GM21723 (cell line): ENCODE measurements around the gene HNRNPUL1.

ENCODE experiments used
- ATAC-seq: cut with Tn5 transposase; IDR thresholded peaks from one replicate; pipeline ENCODE4 v1.9.1; 2021; ENCODE audit warnings: mild to moderate bottlenecking, moderate library complexity; ENCODE audit not compliant: unreplicated experiment

Gene HNRNPUL1

GRCh38 chr19:41233748-41234240 is 30.4 kb upstream of the HNRNPUL1 start:
- ATAC-seq, result no peak

- ATAC-seq, result no peak
Observed at GRCh38 chr19:41234512-41235168, 29.5 kb upstream of the HNRNPUL1 start.

GRCh38 chr19:41235480-41235879 is 28.7 kb upstream of the HNRNPUL1 start:
- no peak for ATAC-seq

- ATAC-seq, result no peak
Observed at GRCh38 chr19:41238244-41238643, 25.9 kb upstream of the HNRNPUL1 start.

GRCh38 chr19:41239363-41239762 is 24.8 kb upstream of the HNRNPUL1 start:
- no peak for ATAC-seq

GRCh38 chr19:41239961-41240574 is 24.1 kb upstream of the HNRNPUL1 start:
- no peak for ATAC-seq

GRCh38 chr19:41241859-41242258 is 22.3 kb upstream of the HNRNPUL1 start:
- no peak for ATAC-seq

GRCh38 chr19:41244117-41244516 is 20.1 kb upstream of the HNRNPUL1 start:
- no peak for ATAC-seq

- ATAC-seq, result no peak
Observed at GRCh38 chr19:41245843-41246242, 18.3 kb upstream of the HNRNPUL1 start.

GRCh38 chr19:41248895-41249294 is 15.3 kb upstream of the HNRNPUL1 start:
- ATAC-seq, result no peak

- no peak for ATAC-seq
Observed at GRCh38 chr19:41249707-41250423, 14.3 kb upstream of the HNRNPUL1 start.

- ATAC-seq, result no peak
Observed at GRCh38 chr19:41253660-41254059, 10.5 kb upstream of the HNRNPUL1 start.

GRCh38 chr19:41255171-41255570 is 9.0 kb upstream of the HNRNPUL1 start:
- ATAC-seq, result no peak

GRCh38 chr19:41261474-41262190 is 2.5 kb upstream of the HNRNPUL1 start:
- no peak for ATAC-seq

GRCh38 chr19:41263042-41263849 is 926 bp upstream of the HNRNPUL1 start:
- peak; percentile 62 for ATAC-seq

- ATAC-seq, result peak; percentile 0
Observed at GRCh38 chr19:41264581-41265394, 616 bp downstream of the HNRNPUL1 start.

GRCh38 chr19:41265395-41266153 is 1.4 kb downstream of the HNRNPUL1 start:
- ATAC-seq, result no peak

- no peak for ATAC-seq
Observed at GRCh38 chr19:41269055-41269454, 4.9 kb downstream of the HNRNPUL1 start.

GRCh38 chr19:41269571-41269970 is 5.4 kb downstream of the HNRNPUL1 start:
- no peak for ATAC-seq
